Astrocyte of the hippocampus (primary cell): ENCODE data around the gene MRPL45.
A peak's percentile ranks its signal among the peaks of the same experiment; 100 is the strongest.
"Not testable (repeated sequence)": the region's sequence is repeated elsewhere in the genome, so short reads cannot be mapped to it uniquely, and the experiment has no call there.

Experiments used
- DNase-seq: peaks from one replicate; pipeline ENCODE4 v3.0.0; 2011; ENCODE audit warnings: low read depth, low spot score

Gene MRPL45

DNA sequence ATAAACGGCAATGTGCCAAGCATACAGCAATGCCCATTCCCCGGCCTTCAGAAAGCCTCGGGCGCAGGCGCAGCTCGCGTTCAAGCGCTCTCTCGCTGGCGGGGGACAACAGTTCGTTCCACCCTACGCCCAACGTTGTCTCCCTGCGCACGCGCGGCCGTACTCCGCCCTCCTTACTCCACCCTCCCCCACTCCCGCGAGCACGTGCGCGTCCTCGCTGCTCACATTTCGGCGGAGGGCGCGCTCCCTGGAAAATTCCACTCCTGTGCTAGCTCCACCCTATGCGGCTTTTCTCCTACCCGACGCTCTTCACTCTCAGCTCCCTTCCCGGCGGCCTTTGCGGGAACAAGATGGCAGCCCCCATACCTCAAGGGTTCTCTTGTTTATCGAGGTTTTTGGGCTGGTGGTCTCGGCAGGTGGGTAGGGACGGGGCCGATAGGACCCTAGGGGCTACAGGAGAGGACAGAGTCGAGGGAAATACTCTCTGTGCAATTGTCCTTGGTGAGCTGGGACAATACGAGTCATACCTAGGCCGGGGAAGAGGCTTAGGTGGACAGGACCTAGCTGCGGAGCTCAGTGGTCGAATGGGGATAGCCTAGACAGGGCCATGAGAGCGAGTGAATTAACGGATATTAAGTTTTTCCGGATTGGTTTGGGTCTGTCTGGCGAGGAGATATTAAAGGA, at the start of gene MRPL45:
Gene MRPL45 (plus strand): TSS at position 335 of the 684 bp plus-strand sequence. CDS start 16 bp downstream, at position 351.
- peak; percentile 98 for DNase-seq

DNA sequence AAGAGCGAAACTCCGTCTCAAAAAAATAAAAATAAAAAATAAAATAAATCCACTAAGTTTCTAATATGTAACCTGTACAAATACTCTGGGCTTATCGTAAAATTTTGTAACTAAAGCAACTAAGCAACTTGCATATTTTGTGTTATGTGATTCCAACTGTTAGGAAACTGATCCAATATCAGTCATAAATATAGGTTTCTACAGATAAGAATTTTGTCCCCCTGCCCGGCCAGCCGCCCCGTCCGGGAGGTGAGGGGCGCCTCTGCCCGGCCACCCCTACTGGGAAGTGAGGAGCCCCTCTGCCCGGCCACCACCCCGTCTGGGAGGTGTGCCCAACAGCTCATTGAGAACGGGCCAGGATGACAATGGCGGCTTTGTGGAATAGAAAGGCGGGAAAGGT, 43.8 kb upstream of the MRPL45 start:
- DNase-seq, result not testable (repeated sequence)

DNA sequence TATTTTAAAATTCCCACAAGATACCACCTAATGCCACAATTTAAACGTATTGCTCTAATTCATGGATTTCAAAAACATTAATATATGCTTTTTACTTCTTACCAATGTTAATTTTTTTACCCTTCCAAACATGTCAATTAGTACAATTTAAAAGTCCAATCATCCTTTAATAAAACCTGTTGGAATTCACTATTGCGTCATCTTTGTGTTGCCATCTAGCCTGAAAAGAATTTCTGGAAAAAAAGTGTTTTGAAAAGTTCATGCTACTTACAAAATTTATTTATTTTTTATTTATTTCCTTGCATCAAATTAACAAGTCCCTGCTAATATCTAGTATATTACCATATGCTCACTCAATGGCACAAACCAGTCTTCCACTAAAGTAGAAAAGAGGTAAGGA, 42.6 kb upstream of the MRPL45 start:
- not testable (repeated sequence) for DNase-seq

DNA sequence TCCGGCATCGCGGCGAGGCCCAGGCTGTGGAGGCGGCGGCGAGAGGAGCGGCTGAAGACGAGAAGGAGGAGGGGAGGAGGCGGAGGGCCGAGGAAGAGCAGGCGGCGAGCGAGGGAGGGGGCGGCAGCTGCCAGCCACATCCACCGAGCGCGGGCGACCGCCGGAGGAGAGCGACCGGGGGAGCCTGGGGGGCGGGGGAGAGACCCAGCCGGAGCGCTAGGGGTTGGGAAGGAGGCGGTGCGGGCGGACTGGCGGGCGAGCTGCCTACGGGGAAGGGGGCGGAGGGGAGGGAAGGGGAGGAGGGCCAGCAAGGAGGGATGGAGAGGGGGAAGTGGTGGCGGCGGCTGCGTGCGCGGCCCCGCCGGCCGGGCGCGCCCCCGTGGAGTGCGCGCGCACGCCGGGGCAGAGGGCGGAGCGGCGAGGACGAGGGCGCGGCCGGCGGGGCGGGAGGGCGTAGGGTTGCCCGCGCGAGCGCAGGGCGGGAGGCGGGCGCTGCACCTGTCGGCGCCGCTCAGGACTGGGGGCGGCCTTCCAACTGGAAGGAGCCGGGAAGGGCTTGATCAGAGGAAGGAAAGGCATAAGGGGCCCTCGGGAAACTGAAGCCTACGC, 39.9 kb upstream of the MRPL45 start:
- peak; percentile 92 for DNase-seq

DNA sequence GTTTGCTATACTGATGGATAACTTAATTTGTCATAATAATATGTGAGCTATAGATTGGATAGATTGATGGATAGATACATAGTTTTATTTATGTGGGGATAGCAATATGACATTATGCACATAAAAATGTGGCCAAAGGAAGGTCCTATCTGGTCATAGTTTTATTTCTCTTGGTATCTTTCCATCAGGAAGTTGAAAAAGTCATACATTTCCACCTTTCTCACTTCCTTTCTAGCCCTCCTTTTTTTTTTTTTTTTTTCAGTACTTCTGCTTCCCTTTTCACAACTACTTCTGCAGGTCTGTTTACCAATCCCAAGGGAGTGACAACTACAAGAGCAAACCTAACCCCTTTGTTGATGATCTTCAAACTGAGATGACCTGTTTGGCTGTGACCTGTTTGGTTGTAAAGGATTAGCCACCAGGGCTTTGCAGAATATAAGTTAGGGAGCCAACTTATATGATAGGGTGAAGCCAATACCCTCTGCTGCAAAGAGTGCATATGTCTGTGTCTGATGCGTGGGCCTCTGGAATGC, 30.9 kb upstream of the MRPL45 start:
- DNase-seq, result not testable (repeated sequence)

DNA sequence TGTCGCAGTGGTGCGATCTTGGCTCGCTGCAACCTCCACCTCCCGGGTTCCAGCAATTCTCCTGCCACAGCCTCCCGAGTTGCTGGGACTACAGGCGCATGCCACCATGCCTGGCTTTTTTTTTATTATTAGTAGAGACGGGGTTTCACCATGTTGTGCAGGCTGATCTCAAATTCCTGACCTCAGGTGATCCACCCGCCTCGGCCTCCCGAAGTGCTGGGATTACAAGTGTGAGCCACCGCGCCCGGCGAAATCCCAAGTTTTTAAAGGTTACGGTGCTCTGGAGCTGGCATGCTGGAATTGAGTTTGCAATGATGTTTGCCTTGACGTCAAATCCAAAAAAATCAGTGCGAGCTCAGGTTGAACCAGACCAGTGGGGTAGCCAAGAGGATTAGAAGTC, 30.4 kb upstream of the MRPL45 start:
- DNase-seq, result not testable (repeated sequence)

DNA sequence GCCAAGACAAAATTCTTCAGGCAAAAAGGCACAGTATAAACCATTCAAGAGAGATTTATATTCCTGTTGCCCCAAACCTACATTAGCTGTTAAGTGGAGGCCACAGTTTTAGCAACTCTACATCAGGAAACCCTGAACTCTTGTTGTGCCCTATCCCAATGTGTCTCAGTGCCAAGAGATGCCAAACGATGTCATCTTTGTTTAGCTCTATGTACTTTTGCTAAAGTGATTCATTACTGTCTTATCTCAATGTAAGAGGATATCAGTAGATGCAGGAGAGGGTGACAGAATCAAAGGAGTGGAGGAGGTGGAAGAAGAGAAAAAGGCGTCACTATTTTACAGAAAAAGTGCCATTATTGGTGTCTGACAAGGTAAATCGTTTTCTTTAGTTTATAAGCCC, 28.8 kb upstream of the MRPL45 start:
- not testable (repeated sequence) for DNase-seq

DNA sequence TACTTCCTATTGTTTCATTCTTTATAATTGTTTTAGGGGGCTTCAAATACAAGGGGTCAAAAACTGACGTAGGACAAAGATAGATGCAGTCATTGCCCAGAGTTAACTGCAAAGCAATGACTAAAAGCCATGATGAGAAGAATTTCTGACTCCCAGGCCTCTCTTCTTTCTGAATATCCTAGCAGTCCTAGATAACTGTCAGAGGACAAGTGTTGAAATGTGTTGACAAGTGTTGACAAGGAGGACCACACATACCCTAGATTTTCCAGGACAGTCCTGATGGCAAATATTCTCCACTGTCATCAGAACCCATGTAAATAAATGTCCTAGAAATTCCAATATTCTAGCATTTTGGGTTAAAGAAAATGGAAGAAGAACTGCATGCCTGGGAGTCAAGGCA, 27.9 kb upstream of the MRPL45 start:
- DNase-seq, result not testable (repeated sequence)

DNA sequence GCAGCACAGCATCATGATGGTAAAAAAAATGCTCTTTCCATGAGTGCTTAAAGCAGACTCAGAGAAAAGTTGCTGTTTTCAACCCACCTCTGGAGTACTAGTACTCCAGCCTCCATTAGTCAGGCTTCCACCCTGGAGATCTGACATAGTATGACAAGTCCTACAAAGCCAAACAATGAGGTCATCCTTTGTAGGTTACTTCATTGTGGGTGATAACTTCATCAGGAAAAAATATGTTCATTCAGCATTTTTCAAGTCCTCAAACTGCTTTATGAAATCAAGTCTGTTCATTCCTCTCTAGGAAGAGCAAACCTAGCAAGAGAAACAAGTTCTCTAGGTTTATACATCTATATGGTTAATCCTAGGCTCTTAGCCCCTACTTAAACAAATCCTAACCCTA, 27.4 kb upstream of the MRPL45 start:
- peak; percentile 1 for DNase-seq

DNA sequence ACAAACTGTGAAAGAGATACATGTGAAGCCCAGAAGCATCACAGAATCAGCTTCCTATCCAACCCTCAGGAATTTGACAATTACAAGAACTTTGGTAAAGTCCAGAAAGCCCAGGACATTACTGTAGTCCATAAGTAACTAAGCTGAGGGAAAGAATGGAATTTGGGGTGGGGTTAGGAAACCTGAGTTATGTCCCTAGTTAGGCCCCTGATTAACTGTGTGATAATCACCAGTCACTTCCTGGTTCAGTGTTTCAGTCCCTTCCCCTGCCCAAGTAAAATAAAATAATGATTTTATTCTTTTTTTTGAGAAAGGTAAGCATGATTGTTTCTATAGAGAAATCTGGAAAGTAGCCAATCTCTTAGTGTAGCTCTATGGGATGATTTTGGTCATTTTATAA, 11.0 kb upstream of the MRPL45 start:
- peak; percentile 3 for DNase-seq

DNA sequence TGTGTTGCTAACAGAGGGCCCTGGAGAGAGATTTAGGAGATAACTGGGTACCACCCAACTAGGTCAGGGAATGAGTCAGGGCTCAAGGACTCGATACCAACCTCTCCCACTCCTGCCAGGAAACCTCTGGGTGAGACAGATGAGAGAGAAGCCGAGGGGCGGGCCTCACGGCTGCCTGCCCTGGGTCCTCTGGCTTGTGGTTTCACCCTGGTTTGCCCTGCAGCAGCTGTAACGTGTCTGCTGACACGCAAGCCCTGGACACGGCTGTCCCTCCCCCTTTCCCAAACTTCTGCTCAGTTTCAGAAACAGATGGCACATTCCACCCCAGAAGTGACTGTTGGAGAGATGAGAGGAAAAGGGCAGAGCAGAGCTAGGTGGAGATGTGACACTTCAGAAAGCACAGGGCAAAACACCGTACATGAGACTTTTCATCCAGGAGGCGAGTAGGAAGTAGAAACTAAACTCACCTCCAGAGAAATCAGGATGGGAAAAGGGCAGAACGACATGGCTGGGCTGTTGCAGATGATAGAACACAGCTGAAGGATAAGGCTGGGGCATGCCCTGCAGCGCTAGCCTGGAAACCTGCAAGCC, 10.4 kb upstream of the MRPL45 start:
- peak; percentile 39 for DNase-seq

DNA sequence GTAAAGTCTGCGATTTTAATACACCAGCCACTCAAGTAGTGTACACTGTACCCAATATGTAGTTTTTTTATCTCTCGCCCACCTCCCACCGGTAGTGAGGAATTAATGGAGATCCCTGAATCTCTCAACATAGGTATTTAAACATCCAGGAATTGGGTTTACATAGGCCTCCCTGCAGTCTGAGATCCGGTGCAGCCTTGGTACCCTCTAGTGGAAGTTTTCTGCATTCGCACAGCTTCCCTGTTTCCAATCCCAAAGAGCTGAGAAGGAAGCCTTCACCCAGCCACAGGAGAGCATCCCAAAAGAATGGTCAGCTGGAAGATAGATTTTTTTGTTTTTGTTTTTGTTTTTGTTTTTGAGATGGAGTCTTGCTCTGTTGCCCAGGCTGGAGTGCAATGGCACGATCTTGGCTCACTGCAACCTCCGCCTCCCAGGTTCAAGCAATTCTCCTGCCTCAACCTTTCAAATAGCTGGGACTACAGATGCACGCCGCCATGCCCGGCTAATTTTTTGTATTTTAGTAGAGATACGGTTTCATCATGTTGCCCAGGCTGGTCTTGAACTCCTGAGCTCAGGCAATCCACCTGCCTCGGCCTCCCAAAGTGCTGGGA, 8.6 kb upstream of the MRPL45 start:
- peak; percentile 27 for DNase-seq

DNA sequence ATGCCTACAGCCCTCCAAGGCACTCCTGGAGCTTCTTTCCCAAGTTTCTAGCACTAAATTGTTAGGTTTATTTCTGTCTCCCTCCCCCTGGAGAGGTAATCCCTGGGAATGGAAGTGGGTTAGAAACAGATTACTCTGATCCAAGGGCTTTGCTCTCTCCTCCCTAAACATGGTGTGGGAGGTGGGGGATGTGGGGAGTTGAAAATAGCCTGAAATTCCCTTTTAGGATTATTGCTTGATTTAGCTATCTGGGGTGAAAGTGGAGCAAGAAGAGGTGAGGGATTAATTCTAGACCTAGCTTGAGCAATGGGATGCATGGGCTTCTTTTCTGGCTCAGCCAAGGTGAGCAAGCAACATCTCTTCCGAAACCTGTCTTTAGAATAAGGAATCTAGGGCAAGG, 7.2 kb upstream of the MRPL45 start:
- DNase-seq, result not testable (repeated sequence)

DNA sequence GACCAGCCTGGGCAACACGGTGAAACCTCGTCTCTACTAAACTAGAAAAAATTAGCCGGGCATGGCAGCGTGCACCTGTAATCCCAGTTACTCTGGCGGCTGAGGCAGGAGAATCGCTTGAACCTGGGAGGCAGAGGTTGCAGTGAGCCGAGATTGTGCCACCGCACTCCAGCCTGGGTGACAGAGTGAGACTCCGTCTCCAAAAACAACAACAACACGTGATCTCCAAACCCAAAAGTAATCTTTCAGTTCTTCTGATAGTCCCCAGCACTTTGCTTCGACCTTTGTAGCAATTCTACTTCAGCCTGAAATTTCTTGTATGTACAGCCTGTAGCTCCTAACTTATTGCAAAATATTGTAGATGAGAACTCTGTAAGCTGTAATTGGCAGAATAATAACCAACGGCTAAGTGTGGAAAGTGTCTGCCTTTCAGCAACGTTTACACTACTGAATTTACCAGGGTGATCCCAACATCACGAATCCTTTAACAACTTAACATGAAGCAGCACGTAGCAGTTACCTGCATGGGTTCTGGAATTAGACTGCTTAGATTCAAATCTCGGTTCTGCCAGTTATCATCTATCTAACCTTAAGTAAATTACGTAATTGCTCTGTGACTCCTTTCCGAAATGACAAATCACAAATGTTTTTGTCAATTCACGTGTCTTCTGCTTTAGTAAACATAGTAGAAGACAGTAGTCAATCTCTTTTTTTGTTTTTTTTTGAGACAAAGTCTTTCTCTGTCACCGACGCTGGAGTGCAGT, 1.2 kb upstream of the MRPL45 start:
- DNase-seq, result not testable (repeated sequence)

DNA sequence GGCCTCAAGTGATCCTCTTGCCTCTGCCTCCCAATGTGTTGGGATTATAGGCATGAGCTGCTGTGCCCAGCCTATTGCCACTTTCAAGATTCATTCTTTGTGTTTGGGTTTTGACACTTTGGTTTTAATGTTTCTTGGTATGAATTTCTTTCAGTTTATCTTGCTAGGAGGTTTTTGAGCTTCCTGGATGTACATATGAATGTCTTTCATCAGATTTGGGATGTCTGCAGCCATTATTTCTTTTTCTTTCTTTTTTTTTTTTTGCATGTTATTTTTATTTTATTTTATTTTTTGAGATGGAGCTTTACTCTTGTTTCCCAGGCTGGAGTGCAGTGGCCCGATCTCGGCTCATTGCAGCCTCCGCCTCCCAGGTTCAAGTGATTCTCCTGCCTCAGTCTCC, 18.5 kb downstream of the MRPL45 start:
- no peak for DNase-seq

DNA sequence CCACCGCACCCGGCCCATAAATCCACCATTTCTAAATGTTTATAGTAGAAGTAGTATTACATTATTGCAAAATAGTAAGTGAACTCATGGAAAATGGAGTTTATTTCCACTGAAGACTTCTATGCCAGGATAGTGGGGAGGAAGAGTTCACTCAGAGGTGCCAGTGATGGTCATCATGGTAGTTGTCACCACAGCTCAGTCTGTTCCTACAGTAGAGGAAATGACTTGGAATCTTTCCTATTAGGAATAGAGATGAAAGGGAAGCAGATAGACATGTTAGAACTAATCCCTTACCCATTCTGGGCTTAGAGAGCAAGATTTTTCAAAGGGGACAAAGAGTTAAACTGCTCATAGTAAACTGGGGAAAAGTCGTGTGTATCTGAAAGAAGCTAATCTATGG, 20.1 kb downstream of the MRPL45 start:
- DNase-seq, result no peak

DNA sequence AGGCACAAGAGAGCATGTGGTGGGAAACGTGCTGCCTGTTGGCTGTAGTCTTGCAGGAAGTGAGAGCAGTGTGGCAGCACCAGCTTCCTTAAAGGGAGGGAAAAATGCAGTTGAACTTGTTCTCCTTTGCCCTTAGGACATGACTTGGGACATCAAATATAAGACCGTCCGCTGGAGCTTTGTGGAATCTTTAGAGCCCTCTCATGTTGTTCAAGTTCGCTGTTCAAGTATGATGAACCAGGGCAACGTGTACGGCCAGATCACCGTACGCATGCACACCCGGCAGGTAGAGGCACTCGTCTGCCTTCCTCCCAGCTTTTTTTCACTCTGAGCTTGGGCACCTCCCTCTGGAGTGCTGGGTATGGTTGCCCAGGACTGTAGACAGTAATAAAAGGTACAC, 23.5 kb downstream of the MRPL45 start:
- DNase-seq, result peak; percentile 0

DNA sequence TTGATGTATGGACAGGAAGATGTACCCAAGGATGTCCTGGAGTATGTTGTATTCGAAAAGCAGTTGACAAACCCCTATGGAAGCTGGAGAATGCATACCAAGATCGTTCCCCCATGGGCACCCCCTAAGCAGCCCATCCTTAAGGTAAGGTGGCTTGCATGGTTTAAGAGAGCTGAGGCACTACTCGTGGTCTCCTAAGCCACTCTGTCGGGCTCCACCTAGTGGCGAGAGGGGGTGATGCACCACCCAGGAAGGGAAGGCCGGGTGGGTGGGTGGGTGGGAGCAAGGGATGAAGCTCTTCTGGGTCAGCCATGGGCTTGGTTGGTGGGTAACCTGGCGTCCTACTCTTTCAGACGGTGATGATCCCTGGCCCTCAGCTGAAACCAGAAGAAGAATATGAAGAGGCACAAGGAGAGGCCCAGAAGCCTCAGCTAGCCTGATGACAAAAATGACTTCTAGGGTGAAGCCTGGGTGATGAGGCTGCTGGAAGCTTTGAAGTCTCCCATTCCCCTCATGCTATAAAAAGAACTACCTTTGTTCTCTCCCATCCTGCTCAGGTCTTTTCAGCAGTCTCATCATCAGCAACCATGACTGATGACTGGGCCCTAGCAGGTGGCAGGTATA, 25.3 kb downstream of the MRPL45 start:
- DNase-seq, result peak; percentile 69

DNA sequence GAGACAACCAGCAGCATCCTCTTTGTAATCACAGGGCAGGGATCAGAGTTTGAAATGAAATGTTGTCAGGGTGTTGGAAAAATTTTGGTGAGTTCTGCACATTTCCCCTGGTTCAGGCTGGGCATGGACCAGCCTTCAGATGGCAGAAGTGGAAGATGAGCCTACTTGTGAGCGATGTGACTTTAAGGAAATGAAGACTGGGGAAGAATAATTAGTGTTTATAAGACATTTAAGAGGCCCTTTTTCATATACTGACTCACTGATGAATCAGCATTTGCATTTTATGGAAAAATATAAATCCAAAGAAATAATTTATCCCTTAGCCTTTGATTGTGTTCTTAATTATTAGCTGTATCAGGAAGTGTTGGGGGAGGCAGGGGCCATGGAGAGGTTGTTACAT, 25.9 kb downstream of the MRPL45 start:
- DNase-seq, result no peak

DNA sequence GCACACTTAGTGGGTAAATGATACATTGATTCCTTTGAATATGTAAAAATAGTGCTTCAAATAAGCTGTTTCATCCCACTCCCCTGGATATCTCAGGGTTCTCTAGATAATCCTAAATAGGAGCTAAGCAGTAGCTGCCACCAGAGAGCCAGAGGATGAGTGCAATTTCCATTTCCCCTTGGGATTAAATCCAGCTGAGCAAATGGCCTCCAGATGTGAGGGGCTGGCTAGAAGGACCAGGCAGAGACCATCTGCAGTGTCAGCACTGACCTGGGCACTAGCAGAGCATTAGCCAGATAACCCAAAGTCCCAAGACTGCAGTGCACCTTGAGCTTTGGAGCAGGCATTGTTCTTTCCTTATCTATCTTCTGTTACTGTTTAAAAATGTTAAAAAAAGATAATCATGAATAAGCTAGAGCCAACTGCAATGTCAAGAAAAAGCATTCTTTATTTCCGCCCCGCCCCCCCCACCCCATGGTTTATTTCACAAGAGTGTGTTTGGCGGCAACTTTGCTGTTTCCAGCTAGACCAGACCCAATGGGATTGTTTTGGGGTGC, 27.3 kb downstream of the MRPL45 start:
- DNase-seq, result no peak

DNA sequence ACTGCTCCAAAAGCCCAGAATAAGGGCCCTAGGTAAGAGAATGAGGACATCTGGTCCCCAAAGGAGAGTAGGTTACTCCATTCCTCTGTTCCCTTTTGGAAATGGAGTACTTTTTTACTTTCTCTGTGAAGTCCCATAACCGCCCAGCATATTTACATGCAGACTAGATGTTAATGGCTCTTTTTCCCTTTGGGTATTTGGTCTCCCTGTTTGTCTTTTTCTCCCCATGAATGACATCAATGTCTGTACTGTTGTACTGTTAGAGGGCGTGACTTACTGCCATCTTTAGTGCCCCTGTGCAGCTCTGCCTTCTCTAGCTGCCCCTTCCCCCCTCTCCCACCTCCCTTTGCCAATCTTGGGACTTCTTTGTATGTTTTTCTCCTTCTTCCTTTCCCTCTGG, 27.8 kb downstream of the MRPL45 start:
- no peak for DNase-seq
